IMR-90 (cell line): ENCODE data around the gene SH2D4B.

Experiments used
- BHLHE40 ChIP-seq: fragments of 150-350 bp; IDR thresholded peaks from 2 replicates; pipeline ENCODE4 v1.6.1; 2016; ENCODE audit warnings: mild to moderate bottlenecking, low read depth, low read length
- CEBPB ChIP-seq: IDR thresholded peaks from 2 replicates; pipeline ENCODE4 v1.6.1; 2012; ENCODE audit warnings: low read depth, low read length, improper control_type of control experiment
- CTCF ChIP-seq: conservative IDR thresholded peaks from 2 replicates; pipeline ENCODE4 v1.5.1; 2012; ENCODE audit warnings: mild to moderate bottlenecking, low read depth, low read length, improper control_type of control experiment
- ELK1 ChIP-seq: fragments of 150-350 bp; IDR thresholded peaks from 2 replicates; pipeline ENCODE4 v1.6.1; 2016; ENCODE audit warnings: low read depth, mild to moderate bottlenecking, low read length, moderate library complexity, borderline replicate concordance
- FOS ChIP-seq: fragments of 150-350 bp; IDR thresholded peaks from 2 replicates; pipeline ENCODE4 v1.6.1; 2016; ENCODE audit warnings: low read depth, low read length
- MAFK ChIP-seq: IDR thresholded peaks from 2 replicates; pipeline ENCODE4 v1.6.1; 2012; ENCODE audit warnings: low read depth, low read length, improper control_type of control experiment
- MAZ ChIP-seq: IDR thresholded peaks from 2 replicates; pipeline ENCODE4 v1.6.1; 2012; ENCODE audit warnings: low read depth, mild to moderate bottlenecking, low read length, improper control_type of control experiment, moderate library complexity, borderline replicate concordance
- MXI1 ChIP-seq: IDR thresholded peaks from 2 replicates; pipeline ENCODE4 v1.6.1; 2012; ENCODE audit warnings: low read depth, mild to moderate bottlenecking, low read length, moderate library complexity, borderline replicate concordance
- NFE2L2 ChIP-seq: fragments of 150-350 bp; IDR thresholded peaks from 2 replicates; pipeline ENCODE4 v1.6.1; 2016; ENCODE audit warnings: low read depth, mild to moderate bottlenecking, low read length
- POLR2A ChIP-seq: IDR thresholded peaks from 2 replicates; pipeline ENCODE4 v1.6.1; 2012; ENCODE audit warnings: mild to moderate bottlenecking, low read depth, low read length
- RAD21 ChIP-seq: IDR thresholded peaks from 2 replicates; pipeline ENCODE4 v1.6.1; 2012; ENCODE audit warnings: low read length, improper control_type of control experiment
- RCOR1 ChIP-seq: IDR thresholded peaks from 2 replicates; pipeline ENCODE4 v1.6.1; 2012; ENCODE audit warnings: mild to moderate bottlenecking, low read length, improper control_type of control experiment; ENCODE audit not compliant: insufficient replicate concordance
- RFX5 ChIP-seq: IDR thresholded peaks from 2 replicates; pipeline ENCODE4 v1.8.0; 2012; ENCODE audit warnings: low read depth, mild to moderate bottlenecking, low read length, moderate library complexity
- USF2 ChIP-seq: fragments of 150-350 bp; IDR thresholded peaks from 2 replicates; pipeline ENCODE4 v1.6.1; 2017; ENCODE audit warnings: mild to moderate bottlenecking, antibody characterized with exemption, low read length, low read depth

GRCh38 chr10:80613466-80614170 is 75.9 kb downstream of the SH2D4B start:
- TF ChIP-seq RFX5 (no peak), POLR2A (no peak), CEBPB (no peak), CTCF (no peak), ELK1 (no peak), MXI1 (no peak), RCOR1 (no peak), MAFK (no peak), MAZ (no peak), RAD21 (no peak), USF2 (no peak), FOS (no peak), NFE2L2 (no peak), BHLHE40 (no peak)
